ENCODE data around the gene KCNA5. TPM values are rescaled to one million over a fixed set of nuclear protein-coding genes. Genes with fewer than 3 reads are reported as not detected.

The KCNA5 gene
- total RNA-seq, 1 experiment from 2014 or later = not detected

Other genes starting within 250 kb of the KCNA5 start
- not detected in 2 replicates for gene KCNA1, start 134.0 kb upstream of the KCNA5 start, total RNA-seq (2014; rRNA removed; shearing (Covaris generic))

All from HT-29 (cell line).